ENCODE results near the gene ZRANB3.
"Not testable (repeated sequence)": the region's sequence is repeated elsewhere in the genome, so short reads cannot be mapped to it uniquely, and the experiment has no call there.

ZRANB3 gene

DNA sequence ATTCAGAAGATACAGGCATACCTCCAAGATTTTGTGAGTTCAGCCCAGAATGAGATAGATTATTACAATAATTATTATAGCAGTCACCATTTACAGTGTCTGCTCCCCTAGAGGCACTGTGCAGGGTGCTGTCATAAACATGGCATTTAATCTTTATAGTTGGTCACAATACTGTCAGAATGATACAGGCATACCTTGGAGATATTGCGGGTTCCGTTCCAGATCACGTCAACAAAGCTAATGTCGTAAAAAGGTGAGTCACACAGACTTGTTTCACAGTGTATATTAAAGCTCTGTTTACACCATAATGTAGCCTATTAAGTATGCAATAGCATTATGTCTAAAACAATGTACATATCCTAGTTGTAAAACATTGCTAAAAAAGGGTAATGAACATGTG is 45.6 kb downstream of the ZRANB3 start:
- no peak for DNase-seq (ENCODE audit: low read depth)

- DNase-seq (ENCODE audit: low read depth), result no peak
Observed at GRCh38 chr2:135475128-135475527, 55.9 kb downstream of the ZRANB3 start.

DNA sequence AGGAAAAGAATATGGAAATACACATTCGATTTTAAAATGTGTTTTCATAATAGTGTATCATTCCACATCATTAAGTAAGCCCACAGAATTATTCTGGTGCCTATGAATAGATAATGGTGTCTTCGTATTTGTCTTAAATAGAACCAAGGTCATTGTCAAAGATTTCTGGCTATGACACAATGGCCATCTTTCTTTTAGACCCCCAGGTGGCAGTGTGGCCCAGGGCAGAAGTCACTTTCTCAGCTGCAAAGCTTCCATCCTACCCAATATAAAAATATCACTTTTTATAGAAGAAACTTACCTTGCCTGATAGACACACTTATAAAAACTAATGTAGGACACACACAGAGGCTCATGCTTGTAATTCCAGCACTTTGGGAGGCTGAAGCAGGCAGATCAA is 57.5 kb downstream of the ZRANB3 start:
- DNase-seq (ENCODE audit: low read depth), result no peak

DNA sequence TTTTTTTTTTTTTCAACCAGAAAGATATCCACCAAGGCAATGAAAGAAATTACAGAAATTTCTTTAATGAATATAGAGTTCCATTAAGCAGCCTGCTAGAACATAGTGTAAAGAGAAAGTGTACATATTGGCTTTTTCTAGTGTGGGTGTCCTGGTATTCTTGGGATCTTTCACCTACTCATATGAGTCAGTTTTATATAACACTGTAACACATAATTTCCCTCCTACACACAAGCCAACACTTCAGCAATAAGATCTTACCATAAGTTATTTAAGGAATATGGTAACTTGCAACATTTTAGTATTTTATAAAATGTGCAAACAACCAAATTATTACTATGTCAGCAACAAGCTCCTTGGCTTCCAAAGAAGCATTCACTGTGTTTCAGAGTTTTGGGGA is 59.9 kb downstream of the ZRANB3 start:
- DNase-seq (ENCODE audit: low read depth), result no peak

DNA sequence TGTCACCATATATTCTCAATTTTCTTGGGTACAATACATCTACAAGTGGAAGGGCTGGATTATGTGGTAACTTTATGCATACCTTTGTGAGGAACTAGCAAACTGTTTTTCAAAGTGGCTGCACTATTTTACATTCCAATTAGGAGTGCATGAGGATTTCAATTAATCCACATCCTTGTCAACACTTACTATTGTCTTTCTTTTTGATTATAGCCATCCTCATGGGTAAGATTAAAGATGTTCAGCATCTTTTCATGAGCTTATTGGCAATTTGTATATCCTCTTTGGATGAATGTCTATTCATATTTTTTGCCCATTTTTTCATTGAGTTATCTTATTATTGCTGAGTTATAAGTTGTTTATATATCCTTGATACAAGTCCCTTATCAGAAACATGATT is 73.7 kb downstream of the ZRANB3 start:
- DNase-seq (ENCODE audit: low read depth), result no peak

- no peak for DNase-seq (ENCODE audit: low read depth)
Observed at GRCh38 chr2:135456835-135457234, 74.2 kb downstream of the ZRANB3 start.

DNA sequence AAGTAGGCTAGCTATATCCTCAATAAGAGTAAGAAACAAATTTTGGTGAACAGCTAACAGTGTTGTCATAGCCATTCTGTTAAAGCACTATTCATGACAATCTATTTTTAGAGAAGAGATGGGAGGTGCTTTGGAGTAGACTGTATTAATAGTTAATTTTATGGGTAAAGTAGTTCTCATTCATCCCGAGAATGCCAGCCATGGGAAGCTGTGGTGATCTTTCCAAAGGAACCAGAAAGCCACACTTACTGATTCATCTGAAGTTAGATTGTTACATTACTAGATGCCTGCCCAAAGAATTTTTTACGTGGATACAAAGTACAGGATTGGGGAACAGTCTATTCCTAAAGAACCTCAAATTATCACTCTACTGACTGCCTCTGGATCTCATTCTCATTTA is 74.6 kb downstream of the ZRANB3 start:
- no peak for DNase-seq (ENCODE audit: low read depth)

GRCh38 chr2:135454608-135455007 is 76.4 kb downstream of the ZRANB3 start:
- no peak for DNase-seq (ENCODE audit: low read depth)

GRCh38 chr2:135453027-135453426 is 78.0 kb downstream of the ZRANB3 start:
- not testable (repeated sequence) for DNase-seq (ENCODE audit: low read depth)

DNA sequence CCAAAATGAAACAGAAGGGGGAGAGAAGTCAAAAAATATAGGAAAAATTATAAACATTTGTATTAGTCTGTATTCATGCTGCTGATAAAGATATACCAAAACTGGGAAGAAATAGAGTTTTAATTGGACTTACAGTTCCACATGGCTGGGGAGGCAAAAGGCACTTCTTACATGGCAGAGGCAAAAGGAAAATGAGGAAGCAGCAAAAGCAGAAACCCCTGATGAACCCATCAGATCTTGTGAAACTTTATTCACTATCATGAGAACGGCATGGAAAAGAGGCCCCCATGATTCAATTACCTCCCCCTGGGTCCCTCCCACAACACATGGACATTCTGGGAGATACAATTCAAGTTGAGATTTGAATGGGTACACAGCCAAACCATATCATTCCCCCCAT is 79.1 kb downstream of the ZRANB3 start:
- no peak for DNase-seq (ENCODE audit: low read depth)

DNA sequence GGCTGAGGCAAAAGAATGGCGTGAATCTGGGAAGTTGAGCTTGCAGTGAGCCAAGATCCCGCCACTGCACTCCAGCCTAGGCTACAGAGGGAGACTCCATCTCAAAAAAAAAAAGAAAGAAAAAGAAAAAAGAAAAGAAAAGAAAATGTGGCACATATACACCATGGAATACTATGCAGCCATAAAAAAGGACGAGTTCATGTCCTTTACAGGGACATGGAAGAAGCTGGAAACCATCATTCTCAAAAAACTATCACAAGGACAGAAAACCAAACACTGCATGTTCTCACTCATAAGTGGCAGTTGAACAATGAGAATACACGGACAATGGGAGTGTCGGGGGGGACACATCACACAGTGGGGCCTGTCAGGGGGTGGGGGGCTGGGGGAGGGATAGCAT is 88.0 kb downstream of the ZRANB3 start:
- not testable (repeated sequence) for DNase-seq (ENCODE audit: low read depth)

GRCh38 chr2:135435155-135435554 is 95.9 kb downstream of the ZRANB3 start:
- DNase-seq (ENCODE audit: low read depth), result not testable (repeated sequence)

- no peak for DNase-seq (ENCODE audit: low read depth)
Observed at GRCh38 chr2:135424849-135425248, 106.2 kb downstream of the ZRANB3 start.

DNA sequence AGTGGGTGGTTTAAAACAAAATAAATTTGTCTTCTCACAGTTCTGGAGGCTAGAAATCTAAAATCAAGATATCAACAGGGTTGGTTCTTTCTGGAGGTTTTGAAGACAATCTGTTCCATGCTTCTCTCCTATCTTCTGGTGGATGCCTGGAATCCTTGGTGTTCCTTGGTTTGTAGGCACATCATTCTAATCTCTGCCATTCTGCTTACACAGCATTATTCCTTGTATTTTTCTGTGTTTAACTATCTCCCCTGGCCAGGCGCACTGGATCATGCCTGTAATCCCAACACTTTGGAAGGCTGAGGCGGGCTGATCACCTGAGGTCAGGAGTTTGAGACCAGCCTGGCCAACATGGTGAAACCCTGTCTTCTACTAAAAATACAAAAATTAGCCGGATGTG is 108.1 kb downstream of the ZRANB3 start:
- DNase-seq (ENCODE audit: low read depth), result no peak

- no peak for DNase-seq (ENCODE audit: low read depth)
Observed at GRCh38 chr2:135411646-135412045, 119.4 kb downstream of the ZRANB3 start.

DNA sequence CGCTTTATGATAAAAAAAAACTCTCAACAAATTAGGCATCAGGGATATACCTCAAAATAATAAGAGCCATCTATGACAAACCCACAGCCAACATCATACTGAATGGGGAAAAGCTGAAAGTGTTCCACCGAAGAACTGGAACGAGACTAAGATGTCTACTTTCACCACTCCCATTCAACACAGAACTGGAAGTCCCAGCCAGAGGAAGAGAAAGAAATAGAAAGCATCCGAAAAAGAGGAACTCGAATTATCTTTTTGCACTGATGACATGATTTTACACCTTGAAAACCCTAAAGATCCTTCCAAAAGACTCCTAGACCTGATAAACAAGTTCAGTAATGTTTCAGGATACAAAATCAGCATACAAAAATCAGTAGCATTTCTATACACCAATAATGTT is 121.6 kb downstream of the ZRANB3 start:
- no peak for DNase-seq (ENCODE audit: low read depth)

- not testable (repeated sequence) for DNase-seq (ENCODE audit: low read depth)
Observed at GRCh38 chr2:135396259-135396658, 134.8 kb downstream of the ZRANB3 start.

GRCh38 chr2:135386993-135387392 is 144.0 kb downstream of the ZRANB3 start:
- DNase-seq (ENCODE audit: low read depth), result no peak

DNA sequence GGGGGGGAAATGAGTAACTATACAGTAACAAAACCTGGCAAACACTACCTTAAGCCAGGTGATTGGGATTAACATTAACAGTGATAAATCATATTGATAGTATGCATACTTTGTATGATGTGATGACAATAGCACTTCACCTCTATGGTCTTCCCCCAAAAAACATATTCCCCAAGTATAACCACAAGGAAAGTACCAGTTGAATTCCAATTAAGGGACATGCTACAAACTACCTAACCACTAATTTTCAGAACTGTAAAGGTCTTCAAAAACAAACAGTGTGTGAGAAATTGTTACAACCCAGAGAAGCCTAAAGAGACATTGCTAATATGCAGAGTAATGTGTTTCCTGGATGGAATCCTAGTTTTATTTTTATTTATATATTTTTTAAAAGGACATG is 152.4 kb downstream of the ZRANB3 start:
- DNase-seq (ENCODE audit: low read depth), result no peak

DNA sequence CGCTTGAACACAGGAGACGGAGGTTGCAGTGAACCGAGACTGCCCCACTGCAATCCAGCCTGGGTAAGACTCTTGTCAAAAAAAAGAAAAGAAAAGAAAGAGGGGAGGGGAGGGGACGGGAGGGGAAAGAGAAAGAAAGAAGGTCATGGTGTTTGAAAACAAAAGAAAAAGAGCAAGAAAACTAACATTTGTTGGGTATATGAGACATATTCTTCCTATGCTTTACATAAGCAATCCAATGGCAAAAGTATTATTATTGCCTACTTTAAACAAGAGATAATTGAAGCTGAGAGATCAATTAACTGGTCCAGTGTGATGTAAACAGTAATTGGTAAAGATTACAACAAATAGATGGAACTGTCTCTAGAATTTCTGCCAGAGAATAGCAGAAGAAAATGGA is 157.3 kb downstream of the ZRANB3 start:
- no peak for DNase-seq (ENCODE audit: low read depth)

DNA sequence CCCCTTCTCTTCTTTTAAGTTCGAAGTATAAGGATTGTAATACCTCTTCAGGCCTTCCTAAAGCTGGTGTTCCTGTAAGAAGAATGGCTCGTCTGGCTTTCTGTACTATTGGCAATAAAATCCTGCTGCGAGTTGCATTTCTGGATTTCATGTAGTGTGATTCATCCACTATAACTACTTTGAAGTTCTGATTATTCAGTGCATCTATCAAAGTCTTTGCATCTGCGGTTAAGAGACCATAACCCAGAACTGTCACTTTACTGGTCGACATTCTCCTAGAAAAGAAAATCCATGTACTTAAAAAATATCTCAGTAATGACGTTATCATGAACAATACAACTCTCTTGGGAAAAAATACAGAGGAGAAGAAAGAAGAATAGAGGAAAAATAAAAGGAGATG is 181.1 kb downstream of the ZRANB3 start:
- no peak for DNase-seq (ENCODE audit: low read depth)

DNA sequence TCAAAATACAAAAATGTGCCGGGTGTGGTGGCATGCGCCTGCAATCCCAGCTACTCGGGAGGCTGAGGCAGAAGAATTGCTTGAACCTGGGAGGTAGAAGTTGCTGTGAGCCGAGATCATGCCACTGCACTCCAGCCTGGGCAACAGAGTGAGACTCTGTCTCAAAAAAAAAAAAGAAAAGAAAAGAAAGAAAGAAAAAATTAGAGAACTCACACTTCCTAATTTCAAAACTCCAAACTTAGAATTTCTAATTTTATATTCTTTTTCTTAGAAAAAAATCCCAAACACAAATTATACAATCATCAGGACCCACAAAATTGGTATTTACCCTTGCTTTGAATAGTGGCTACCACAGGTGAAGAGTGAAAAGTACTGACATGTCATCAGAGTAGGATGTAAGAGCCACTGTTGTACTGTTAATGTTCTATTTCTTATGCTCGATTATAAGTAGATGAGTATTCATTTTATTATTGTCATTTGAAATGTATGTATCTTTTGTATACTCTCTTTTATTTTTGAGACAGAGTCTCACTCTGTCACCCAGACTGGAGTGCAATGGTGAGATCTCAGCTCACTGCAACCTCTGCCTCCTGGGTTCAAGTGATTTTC is 182.8 kb downstream of the ZRANB3 start:
- not testable (repeated sequence) for DNase-seq (ENCODE audit: low read depth)

DNA sequence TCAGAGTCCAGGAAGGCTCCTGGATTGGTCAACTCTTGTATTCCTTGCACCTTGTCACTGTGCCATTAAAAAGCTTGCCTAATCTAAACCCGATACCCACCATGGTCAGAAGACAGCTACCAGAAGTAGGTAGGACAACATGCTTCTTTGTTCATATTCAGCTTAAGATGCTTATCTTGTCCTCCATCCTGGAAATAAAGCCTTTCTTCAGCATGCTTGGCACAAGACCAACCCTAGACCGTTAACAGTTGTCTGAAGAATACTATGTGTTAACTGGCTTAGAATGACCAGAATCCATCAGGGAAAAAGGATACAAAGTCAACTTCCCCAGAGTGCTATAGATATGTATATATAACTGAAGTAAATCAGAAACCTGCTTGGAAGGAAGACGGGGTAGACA is 193.9 kb downstream of the ZRANB3 start:
- DNase-seq (ENCODE audit: low read depth), result no peak

- no peak for DNase-seq (ENCODE audit: low read depth)
Observed at GRCh38 chr2:135335256-135335655, 195.8 kb downstream of the ZRANB3 start.

DNA sequence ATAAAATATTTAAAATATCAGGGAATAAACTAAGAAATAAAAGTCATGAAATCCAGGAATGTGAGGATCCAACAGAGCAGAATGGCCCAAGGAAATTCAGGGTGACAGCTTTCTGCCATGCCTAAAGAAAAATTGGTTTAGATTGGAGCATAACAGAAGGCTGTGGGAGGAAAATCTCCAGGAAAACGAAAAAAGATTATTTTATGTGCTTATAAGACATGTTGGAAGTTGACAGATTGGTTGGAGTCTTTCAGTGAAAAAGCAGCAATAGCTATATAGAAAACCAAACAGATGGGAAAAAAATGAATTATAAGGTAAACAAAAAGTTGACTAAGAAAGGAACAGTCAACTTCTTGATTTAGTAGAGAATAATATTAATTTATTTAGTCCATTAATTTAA is 203.9 kb downstream of the ZRANB3 start:
- no peak for DNase-seq (ENCODE audit: low read depth)

Measured in stimulated activated CD8-positive, alpha-beta memory T cell treated with anti-CD3 and anti-CD28 coated beads, Interleukin-15, amount 100 ng/mL, for 24 hours (primary cell).